Fibroblast of the aortic adventitia (primary cell): Measurements from ENCODE around the gene DDX23. TPM values are rescaled to one million over a fixed set of nuclear protein-coding genes. Genes with fewer than 3 reads are reported as not detected.
A peak's percentile ranks its signal among the peaks of the same experiment; 100 is the strongest.
"Not testable (repeated sequence)": the region's sequence is repeated elsewhere in the genome, so short reads cannot be mapped to it uniquely, and the experiment has no call there.

Source experiments
- DNase-seq: peaks from one replicate; pipeline ENCODE4 v3.0.0-alpha.2; 2010; ENCODE audit warnings: low read depth
- H3K4me3 ChIP-seq: 2 replicates; pipeline ENCODE4 v1.5.1; 2011; ENCODE audit warnings: low read depth, mild to moderate bottlenecking, control low read depth, low read length, moderate library complexity
- CTCF ChIP-seq: IDR thresholded peaks from 2 replicates; pipeline ENCODE4 v1.5.1; 2011; ENCODE audit warnings: mild to moderate bottlenecking, low read length, control low read depth, inconsistent platforms; ENCODE audit not compliant: insufficient read depth
- total RNA-seq: library from RNA; depleted of rRNA; stranded (reverse); fragments of >200 nt; gene quantifications from 2 replicates; pipeline ENCODE4 v1.2.3, GENCODE V29; 2012; ENCODE audit warnings: low replicate concordance

Gene DDX23
- total RNA-seq, 1 donor = 54.1 TPM

- no peak overlapping the region for H3K4me3 ChIP-seq
- TF ChIP-seq CTCF = no peak
- no peak for DNase-seq
These were observed 4.4 kb upstream of the DDX23 start for GRCh38 chr12:48856379-48856778.

GRCh38 chr12:48854932-48855331 is 3.0 kb upstream of the DDX23 start:
- not testable (repeated sequence) for H3K4me3 ChIP-seq

GRCh38 chr12:48854488-48854887 is 2.5 kb upstream of the DDX23 start:
- no peak for DNase-seq
- no peak overlapping the region for H3K4me3 ChIP-seq
- TF ChIP-seq CTCF = no peak

More at GRCh38 chr12:48854932-48855331, 3.0 kb upstream of the DDX23 start:
- DNase-seq = not testable (repeated sequence)

- DNase-seq = peak; percentile 95
- peak; percentile 71 for TF ChIP-seq CTCF
- peak overlapping the region; percentile 57 for H3K4me3 ChIP-seq
These were observed 1.0 kb upstream of the DDX23 start for GRCh38 chr12:48852734-48853688.

- DNase-seq, H3K4me3 ChIP-seq: not testable (repeated sequence)
These were observed 9.9 kb downstream of the DDX23 start for GRCh38 chr12:48842021-48842420.

GRCh38 chr12:48838048-48838447 is 13.9 kb downstream of the DDX23 start:
- no peak for DNase-seq
- H3K4me3 ChIP-seq = no peak overlapping the region
- TF ChIP-seq CTCF = no peak

- DNase-seq = no peak
- H3K4me3 ChIP-seq = no peak overlapping the region
- no peak for TF ChIP-seq CTCF
These were observed 19.5 kb downstream of the DDX23 start for GRCh38 chr12:48832321-48833060.
